OCI-LY3 (cell line): ENCODE data around the gene ZNF205.

Source experiments
- H2AFZ ChIP-seq: fragments of 200-600, 300-600 bp; shearing (Covaris generic); 2 replicates; pipeline ENCODE4 v1.6.0; 2014; ENCODE audit warnings: antibody characterized with exemption, low read depth, low read length
- H3K27ac ChIP-seq: fragments of 200-600, 300-600 bp; sonication (generic); 2 replicates; pipeline ENCODE4 v1.5.1; 2014; ENCODE audit warnings: mild to moderate bottlenecking, low read length, moderate library complexity, mixed read lengths
- H3K27me3 ChIP-seq: fragments of 200-600, 300-600 bp; sonication (generic); 2 replicates; pipeline ENCODE4 v1.6.1; 2014; ENCODE audit warnings: low read depth, low read length, mixed read lengths
- H3K36me3 ChIP-seq: fragments of 200-600, 300-600 bp; sonication (generic); replicated peaks from 2 replicates; pipeline ENCODE3; 2014; ENCODE audit warnings: low read depth, low read length, mixed read lengths
- H3K4me1 ChIP-seq: fragments of 300-600, 200-600 bp; sonication (generic); 2 replicates; pipeline ENCODE4 v1.6.1; 2014; ENCODE audit warnings: low read length, mixed read lengths
- H3K4me2 ChIP-seq: fragments of 200-600, 300-600 bp; sonication (generic); 2 replicates; pipeline ENCODE4 v1.6.1; 2014; ENCODE audit warnings: low read length, mixed read lengths
- H3K4me3 ChIP-seq: fragments of 300-600, 200-600 bp; sonication (generic); 2 replicates; pipeline ENCODE4 v1.5.1; 2014; ENCODE audit warnings: antibody characterized with exemption, mild to moderate bottlenecking, low read length, moderate library complexity
- H3K79me2 ChIP-seq: fragments of 300-600, 200-600 bp; shearing (Covaris generic); 2 replicates; pipeline ENCODE4 v1.6.1; 2014; ENCODE audit warnings: mild to moderate bottlenecking, low read length, mixed read lengths
- H3K9ac ChIP-seq: fragments of 300-600, 200-600 bp; shearing (Covaris generic); 2 replicates; pipeline ENCODE4 v1.6.0; 2014; ENCODE audit warnings: mild to moderate bottlenecking, low read length, moderate library complexity
- H3K9me3 ChIP-seq: fragments of 200-600, 300-600 bp; shearing (Covaris generic); 2 replicates; pipeline ENCODE4 v1.6.1; 2014; ENCODE audit warnings: low read length, mixed read lengths; ENCODE audit not compliant: insufficient read depth
- H4K20me1 ChIP-seq: fragments of 200-600, 300-600 bp; sonication (generic); 2 replicates; pipeline ENCODE4 v1.6.1; 2016; ENCODE audit warnings: low read length, mixed read lengths; ENCODE audit not compliant: insufficient read depth
- EZH2phosphoT487 ChIP-seq: fragments of 200-600 bp; shearing (Covaris generic); IDR thresholded peaks from 2 replicates; pipeline ENCODE4 v1.6.1; 2018; ENCODE audit warnings: antibody characterized with exemption, mixed run types, low read depth
- TF ChIP-seq, protein P1 (sequence below): fragments of 200-600, 300-600 bp; sonication (generic); IDR thresholded peaks from 2 replicates; pipeline ENCODE4 v1.5.1; 2014; ENCODE audit warnings: antibody characterized with exemption, low read length, low read depth

The ZNF205 gene

DNA sequence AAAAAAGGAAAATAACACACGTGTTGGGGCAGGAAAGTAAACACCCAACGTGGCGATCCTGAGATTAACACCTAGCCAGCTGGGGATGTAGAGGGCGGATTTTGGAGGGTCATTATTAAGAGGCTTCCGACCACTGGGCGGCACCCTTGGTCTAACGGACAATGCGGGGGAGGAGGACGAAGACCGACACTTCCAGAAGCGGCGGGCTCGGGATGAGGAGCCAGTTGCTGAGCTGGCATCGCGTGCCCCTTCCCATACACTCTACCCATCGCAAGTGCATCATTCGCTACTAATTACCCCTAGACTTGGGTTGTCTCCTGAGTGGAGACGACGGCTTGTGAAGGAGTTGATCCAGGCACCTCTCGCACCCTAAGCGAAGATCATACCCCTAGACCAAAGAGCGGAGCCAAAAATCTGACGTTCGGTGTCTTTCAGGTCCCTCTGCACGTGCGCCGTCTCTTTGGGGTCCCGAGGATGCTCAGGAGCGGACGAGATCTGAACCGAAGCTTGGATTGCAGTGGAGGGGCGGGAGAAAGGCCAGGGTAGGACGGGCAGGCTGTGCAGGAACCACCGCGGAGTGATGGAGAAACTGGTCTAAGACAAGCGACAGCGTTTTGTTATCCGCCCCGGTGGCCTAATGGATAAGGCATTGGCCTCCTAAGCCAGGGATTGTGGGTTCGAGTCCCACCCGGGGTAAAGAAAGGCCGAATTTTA is 40.0 kb downstream of the ZNF205 start:
- Histone ChIP-seq H3K27ac (peak overlapping the region; percentile 39), H3K4me3 (peak overlapping the region; percentile 85), H2AFZ (peak overlapping the region; percentile 43; the same call in 1 of the 2 replicates), H3K79me2 (no peaks in the 10 kb centered on the region), H3K4me2 (peak overlapping the region; percentile 81), H3K4me1 (peaks cover 6% of the 10 kb centered on the region; the same call in 1 of the 2 replicates), H3K9me3 (no peaks in the 10 kb centered on the region), H3K36me3 (no peaks in the 10 kb centered on the region), H4K20me1 (no peaks in the 10 kb centered on the region), H3K27me3 (no peaks in the 10 kb centered on the region), H3K9ac (peak overlapping the region; percentile 40)
- TF ChIP-seq, protein P1, sequence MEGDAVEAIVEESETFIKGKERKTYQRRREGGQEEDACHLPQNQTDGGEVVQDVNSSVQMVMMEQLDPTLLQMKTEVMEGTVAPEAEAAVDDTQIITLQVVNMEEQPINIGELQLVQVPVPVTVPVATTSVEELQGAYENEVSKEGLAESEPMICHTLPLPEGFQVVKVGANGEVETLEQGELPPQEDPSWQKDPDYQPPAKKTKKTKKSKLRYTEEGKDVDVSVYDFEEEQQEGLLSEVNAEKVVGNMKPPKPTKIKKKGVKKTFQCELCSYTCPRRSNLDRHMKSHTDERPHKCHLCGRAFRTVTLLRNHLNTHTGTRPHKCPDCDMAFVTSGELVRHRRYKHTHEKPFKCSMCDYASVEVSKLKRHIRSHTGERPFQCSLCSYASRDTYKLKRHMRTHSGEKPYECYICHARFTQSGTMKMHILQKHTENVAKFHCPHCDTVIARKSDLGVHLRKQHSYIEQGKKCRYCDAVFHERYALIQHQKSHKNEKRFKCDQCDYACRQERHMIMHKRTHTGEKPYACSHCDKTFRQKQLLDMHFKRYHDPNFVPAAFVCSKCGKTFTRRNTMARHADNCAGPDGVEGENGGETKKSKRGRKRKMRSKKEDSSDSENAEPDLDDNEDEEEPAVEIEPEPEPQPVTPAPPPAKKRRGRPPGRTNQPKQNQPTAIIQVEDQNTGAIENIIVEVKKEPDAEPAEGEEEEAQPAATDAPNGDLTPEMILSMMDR = peak; percentile 59
- no peak for TF ChIP-seq EZH2phosphoT487

DNA sequence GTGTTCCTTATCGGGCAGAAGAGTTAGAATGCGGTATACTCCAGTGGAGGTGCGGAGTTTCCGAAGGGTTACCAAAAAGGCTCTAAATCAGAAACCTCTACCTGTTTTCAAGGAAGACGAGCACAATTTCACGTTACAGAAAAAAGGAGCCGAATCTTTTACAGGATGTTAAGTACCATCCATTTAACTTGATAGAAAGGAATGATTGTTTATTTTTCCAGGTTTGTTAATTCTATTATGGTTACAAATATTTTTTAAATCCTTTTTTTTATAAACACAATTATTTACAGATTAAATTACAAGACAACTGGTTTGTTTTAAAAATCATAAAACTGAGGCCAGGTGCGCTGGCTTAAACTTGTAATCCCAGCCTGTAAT is 40.6 kb downstream of the ZNF205 start:
- Histone ChIP-seq H3K27me3 (no peaks in the 10 kb centered on the region), H3K4me3 (peak overlapping the region; percentile 85; the same call in 1 of the 2 replicates), H3K36me3 (no peaks in the 10 kb centered on the region), H3K9me3 (no peaks in the 10 kb centered on the region), H3K9ac (no peak overlapping the region), H3K79me2 (no peaks in the 10 kb centered on the region), H4K20me1 (no peaks in the 10 kb centered on the region), H2AFZ (no peak overlapping the region), H3K4me1 (peaks cover 6% of the 10 kb centered on the region; the same call in 1 of the 2 replicates), H3K4me2 (peak overlapping the region; percentile 81; the same call in 1 of the 2 replicates), H3K27ac (peak overlapping the region; percentile 39; the same call in 1 of the 2 replicates)
- TF ChIP-seq, protein P1 = no peak
- TF ChIP-seq EZH2phosphoT487 = no peak

DNA sequence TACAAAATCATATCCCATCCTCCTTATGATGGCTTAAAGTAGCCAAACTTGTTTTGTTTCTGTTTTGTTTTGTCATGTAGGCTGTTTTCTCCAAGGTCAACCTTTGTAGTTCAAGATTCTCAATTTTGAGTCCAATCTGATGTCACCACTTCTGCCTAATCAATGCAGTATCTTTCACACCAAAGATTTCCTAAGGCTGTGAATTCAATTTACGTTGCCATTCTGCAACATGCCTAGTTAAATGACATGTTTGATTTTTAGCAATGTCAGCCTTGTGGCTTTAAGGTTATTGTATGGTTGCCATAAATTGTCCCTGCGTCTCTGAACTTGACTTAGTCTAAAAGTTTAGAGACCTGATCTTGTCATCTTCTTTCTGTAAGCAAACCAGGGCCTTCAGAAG is 42.8 kb downstream of the ZNF205 start:
- Histone ChIP-seq H4K20me1 (no peaks in the 10 kb centered on the region), H2AFZ (no peak overlapping the region), H3K79me2 (no peaks in the 10 kb centered on the region), H3K27ac (no peak overlapping the region), H3K4me3 (no peak overlapping the region), H3K27me3 (no peaks in the 10 kb centered on the region), H3K4me1 (peaks cover 5% of the 10 kb centered on the region; the same call in 1 of the 2 replicates), H3K9ac (no peak overlapping the region), H3K4me2 (no peak overlapping the region), H3K36me3 (no peaks in the 10 kb centered on the region), H3K9me3 (no peaks in the 10 kb centered on the region)
- TF ChIP-seq, protein P1 = no peak
- no peak for TF ChIP-seq EZH2phosphoT487

DNA sequence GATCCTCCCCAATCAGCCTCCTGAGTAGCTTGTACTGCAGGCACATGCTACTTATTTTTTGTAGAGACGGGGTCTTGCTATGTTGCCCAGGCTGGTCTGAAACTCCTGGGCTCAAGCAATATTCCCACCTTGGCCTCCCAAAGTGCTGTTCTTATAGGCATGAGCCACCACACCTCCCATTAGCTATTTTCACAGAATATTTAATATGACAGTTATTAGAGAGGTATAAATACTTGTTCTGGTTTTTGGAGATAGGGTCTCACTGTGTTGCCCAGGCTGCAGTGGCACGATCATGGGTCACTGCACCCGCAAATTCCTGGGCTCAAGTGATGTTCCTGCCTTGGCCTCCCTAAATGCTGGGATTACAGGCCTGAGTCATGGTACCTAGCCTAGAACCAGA is 43.6 kb downstream of the ZNF205 start:
- Histone ChIP-seq H3K9ac (no peak overlapping the region), H3K4me3 (no peak overlapping the region), H3K79me2 (no peaks in the 10 kb centered on the region), H3K9me3 (no peaks in the 10 kb centered on the region), H3K4me2 (no peak overlapping the region), H2AFZ (no peak overlapping the region), H3K27me3 (no peaks in the 10 kb centered on the region), H3K36me3 (no peaks in the 10 kb centered on the region), H3K4me1 (peaks cover 5% of the 10 kb centered on the region; the same call in 1 of the 2 replicates), H3K27ac (no peak overlapping the region), H4K20me1 (no peaks in the 10 kb centered on the region)
- TF ChIP-seq, protein P1 = no peak
